Karpas-422 (cell line): ENCODE results near the gene CEPT1. TPM values are rescaled to one million over a fixed set of nuclear protein-coding genes. Genes with fewer than 3 reads are reported as not detected.

Experiments used
- DNase-seq: peaks from one replicate; pipeline ENCODE4 v3.0.0-alpha.2; 2015
- H2AFZ ChIP-seq: fragments of 200-600 bp; sonication (generic); 2 replicates; pipeline ENCODE4 v1.6.1; 2014; ENCODE audit warnings: antibody characterized with exemption, low read length, mixed read lengths
- H3K27ac ChIP-seq: fragments of 200-600 bp; sonication (generic); 2 replicates; pipeline ENCODE4 v1.5.1; 2014; ENCODE audit warnings: mild to moderate bottlenecking, low read length, moderate library complexity
- H3K27me3 ChIP-seq: fragments of 200-600 bp; sonication (generic); 2 replicates; pipeline ENCODE4 v1.6.1; 2014; ENCODE audit warnings: low read length, mixed read lengths
- H3K36me3 ChIP-seq: fragments of 200-600 bp; sonication (generic); 2 replicates; pipeline ENCODE4 v1.6.1; 2014; ENCODE audit warnings: low read length, mixed read lengths; ENCODE audit not compliant: insufficient read depth
- H3K4me1 ChIP-seq: fragments of 200-600 bp; sonication (generic); 2 replicates; pipeline ENCODE4 v1.6.1; 2014; ENCODE audit warnings: mild to moderate bottlenecking, low read length, mixed read lengths
- H3K4me2 ChIP-seq: fragments of 200-600 bp; sonication (generic); 2 replicates; pipeline ENCODE4 v1.6.1; 2014; ENCODE audit warnings: low read length, low read depth, mild to moderate bottlenecking; ENCODE audit not compliant: poor library complexity, severe bottlenecking
- H3K4me3 ChIP-seq: fragments of 200-600 bp; sonication (generic); 2 replicates; pipeline ENCODE4 v1.5.1; 2014; ENCODE audit warnings: mild to moderate bottlenecking, antibody characterized with exemption, low read length, mixed read lengths
- H3K79me2 ChIP-seq: fragments of 200-600 bp; sonication (generic); 2 replicates; pipeline ENCODE4 v1.6.1; 2014; ENCODE audit warnings: mild to moderate bottlenecking, low read length, mixed read lengths
- H3K9ac ChIP-seq: fragments of 200-600 bp; sonication (generic); 2 replicates; pipeline ENCODE4 v1.6.0; 2014; ENCODE audit warnings: low read length
- H3K9me2 ChIP-seq: fragments of 200-600 bp; sonication (generic), shearing (Covaris generic); replicated peaks from 2 replicates; pipeline ENCODE4 v1.6.0; 2014; ENCODE audit warnings: mild to moderate bottlenecking, low read length, moderate library complexity; ENCODE audit not compliant: insufficient read depth
- H3K9me3 ChIP-seq: fragments of 300-700, 200-600 bp; sonication (generic); 2 replicates; pipeline ENCODE4 v1.6.1; 2014; ENCODE audit warnings: low read length, mixed read lengths
- H4K20me1 ChIP-seq: fragments of 200-600 bp; sonication (generic); 2 replicates; pipeline ENCODE4 v1.6.1; 2014; ENCODE audit warnings: mild to moderate bottlenecking, antibody characterized with exemption, low read length, low read depth; ENCODE audit not compliant: insufficient read depth
- total RNA-seq: library from RNA; depleted of rRNA; stranded (reverse); fragments of >200 nt; shearing (Covaris generic); gene quantifications from 2 replicates; pipeline ENCODE4 v1.2.3, GENCODE V29; 2014; ENCODE audit warnings: low replicate concordance

Gene CEPT1
- total RNA-seq, 1 experiment from 2014 or later, result 136 TPM

GRCh38 chr1:111116496-111116895 lies 23.5 kb upstream of the CEPT1 start:
- Histone ChIP-seq H3K9ac (no peak overlapping the region), H3K27ac (no peak overlapping the region), H3K4me2 (no peak overlapping the region), H4K20me1 (no peaks in the 10 kb centered on the region), H3K27me3 (no peaks in the 10 kb centered on the region), H3K9me2 (no peaks in the 10 kb centered on the region), H3K79me2 (no peaks in the 10 kb centered on the region), H3K9me3 (no peaks in the 10 kb centered on the region), H2AFZ (no peak overlapping the region), H3K4me3 (no peak overlapping the region), H3K36me3 (peaks cover 60% of the 10 kb centered on the region), H3K4me1 (peaks cover 13% of the 10 kb centered on the region)
- DNase-seq, result no peak

DNA sequence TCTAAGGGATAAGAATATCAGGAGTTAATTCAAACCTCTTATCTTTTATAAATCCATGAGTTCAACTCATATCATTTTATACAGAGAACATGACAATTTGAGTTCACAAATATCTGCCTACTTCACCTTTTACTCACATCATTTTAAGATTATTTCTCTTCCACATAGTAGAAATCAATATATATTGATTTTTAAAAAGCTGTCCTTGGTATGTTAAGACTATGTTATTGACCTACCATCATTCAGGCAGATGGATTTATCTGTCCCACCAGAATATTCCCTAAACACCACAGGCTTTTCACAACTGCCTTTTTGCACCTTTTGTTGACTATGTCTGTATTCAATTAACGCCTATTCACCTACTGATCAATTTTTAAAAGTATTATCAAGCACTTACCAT lies 13.7 kb upstream of the CEPT1 start:
- Histone ChIP-seq H3K9me2 (no peaks in the 10 kb centered on the region), H3K27ac (peak overlapping the region; percentile 97), H3K79me2 (peaks cover 23% of the 10 kb centered on the region), H3K36me3 (peaks cover 43% of the 10 kb centered on the region), H4K20me1 (no peaks in the 10 kb centered on the region), H3K9ac (no peak overlapping the region), H3K4me1 (peaks cover 77% of the 10 kb centered on the region), H3K27me3 (no peaks in the 10 kb centered on the region), H2AFZ (no peak overlapping the region), H3K4me2 (peak overlapping the region; percentile 84), H3K4me3 (peak overlapping the region; percentile 42; the same call in 1 of the 2 replicates), H3K9me3 (no peaks in the 10 kb centered on the region)
- DNase-seq, result no peak

GRCh38 chr1:111127923-111128643 lies 11.9 kb upstream of the CEPT1 start:
- peaks cover 94% of the 10 kb centered on the region for H3K4me1 ChIP-seq
- H4K20me1 ChIP-seq, result no peaks in the 10 kb centered on the region
- H3K9ac ChIP-seq, result peak overlapping the region; percentile 59
- H3K27me3 ChIP-seq, result no peaks in the 10 kb centered on the region
- H3K79me2 ChIP-seq, result peaks cover 23% of the 10 kb centered on the region
- H3K9me2 ChIP-seq, result no peaks in the 10 kb centered on the region
- H3K36me3 ChIP-seq, result peaks cover 42% of the 10 kb centered on the region
- peak overlapping the region; percentile 84 for H3K4me2 ChIP-seq
- H3K9me3 ChIP-seq, result no peaks in the 10 kb centered on the region
- no peak overlapping the region for H2AFZ ChIP-seq
- peak; percentile 96 for DNase-seq
- H3K27ac ChIP-seq, result peak overlapping the region; percentile 97
- H3K4me3 ChIP-seq, result peak overlapping the region; percentile 55

DNA sequence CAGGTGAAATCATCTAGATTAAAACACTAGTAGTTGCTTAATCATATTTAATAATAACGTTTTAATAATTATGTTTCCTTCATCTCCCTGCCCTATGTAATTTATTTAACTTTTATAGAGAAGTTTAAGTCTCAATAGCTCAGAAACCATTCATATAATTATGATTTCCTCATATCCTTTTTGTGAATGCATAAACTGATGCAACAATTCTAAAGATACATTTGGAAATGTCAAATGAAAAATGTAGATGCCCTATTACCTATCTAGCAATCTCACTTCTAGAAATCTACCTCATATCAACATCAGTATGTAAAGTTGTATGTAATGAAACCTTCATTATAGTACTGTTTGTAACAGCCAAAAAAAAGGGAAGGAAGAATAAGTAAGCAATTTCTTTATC lies 10.6 kb upstream of the CEPT1 start:
- H4K20me1 ChIP-seq, result no peaks in the 10 kb centered on the region
- no peaks in the 10 kb centered on the region for H3K9me2 ChIP-seq
- no peak for DNase-seq
- H3K4me3 ChIP-seq, result peak overlapping the region; percentile 31
- peaks cover 23% of the 10 kb centered on the region for H3K79me2 ChIP-seq
- no peaks in the 10 kb centered on the region for H3K27me3 ChIP-seq
- H2AFZ ChIP-seq, result no peak overlapping the region
- H3K4me1 ChIP-seq, result peaks cover 91% of the 10 kb centered on the region
- peaks cover 29% of the 10 kb centered on the region for H3K36me3 ChIP-seq
- H3K9ac ChIP-seq, result peak overlapping the region; percentile 50
- peak overlapping the region; percentile 84 for H3K4me2 ChIP-seq
- H3K9me3 ChIP-seq, result no peaks in the 10 kb centered on the region
- peak overlapping the region; percentile 97 for H3K27ac ChIP-seq

DNA sequence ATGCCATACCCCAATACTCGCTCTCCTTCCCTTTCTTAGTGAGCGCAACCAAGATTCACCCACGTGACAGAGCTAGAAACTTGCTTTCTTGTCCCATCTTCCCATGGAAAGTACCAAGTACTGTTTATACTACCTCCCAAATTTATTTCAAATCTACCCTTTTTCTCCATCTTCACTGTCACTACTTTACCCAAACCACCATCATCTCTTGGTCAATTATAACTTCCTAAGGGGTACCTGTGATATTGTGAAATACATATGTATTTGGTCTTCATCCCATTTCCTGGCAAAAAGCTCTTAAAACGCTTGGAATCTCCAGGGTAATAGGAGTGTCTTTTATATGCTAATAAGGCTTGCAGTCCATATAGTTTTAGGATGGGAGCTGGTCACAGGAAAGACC lies 8.3 kb upstream of the CEPT1 start:
- Histone ChIP-seq H3K79me2 (peaks cover 8% of the 10 kb centered on the region), H3K36me3 (peaks cover 19% of the 10 kb centered on the region), H3K4me1 (peaks cover 86% of the 10 kb centered on the region), H3K27me3 (no peaks in the 10 kb centered on the region), H3K9me2 (no peaks in the 10 kb centered on the region), H4K20me1 (no peaks in the 10 kb centered on the region), H3K27ac (peak overlapping the region; percentile 72), H2AFZ (no peak overlapping the region), H3K4me2 (no peak overlapping the region), H3K4me3 (no peak overlapping the region), H3K9me3 (no peaks in the 10 kb centered on the region), H3K9ac (no peak overlapping the region)
- no peak for DNase-seq

DNA sequence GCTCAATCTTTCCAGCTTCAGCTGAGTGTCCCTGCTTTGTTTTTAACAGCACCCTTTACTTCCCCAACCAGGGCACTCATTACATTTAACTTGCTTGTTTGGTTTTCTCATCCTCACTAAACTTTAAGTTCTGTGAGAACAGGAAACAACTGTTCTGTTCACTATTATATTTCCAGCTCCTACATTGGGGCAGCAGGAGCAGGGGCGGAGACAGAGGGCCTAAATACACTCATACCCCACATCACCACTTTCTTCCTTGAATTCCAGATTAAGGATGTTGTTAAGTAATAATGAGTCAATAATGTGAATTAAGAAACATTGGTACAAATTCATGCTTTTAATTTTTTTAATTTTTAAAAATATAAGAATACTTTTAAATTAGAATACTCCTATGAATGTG lies 6.2 kb upstream of the CEPT1 start:
- H3K9ac ChIP-seq, result no peak overlapping the region
- no peaks in the 10 kb centered on the region for H3K27me3 ChIP-seq
- peaks cover 24% of the 10 kb centered on the region for H3K36me3 ChIP-seq
- peaks cover 83% of the 10 kb centered on the region for H3K4me1 ChIP-seq
- H3K79me2 ChIP-seq, result peaks cover 21% of the 10 kb centered on the region
- no peak overlapping the region for H3K4me3 ChIP-seq
- H4K20me1 ChIP-seq, result no peaks in the 10 kb centered on the region
- H3K9me2 ChIP-seq, result no peaks in the 10 kb centered on the region
- no peak overlapping the region for H3K4me2 ChIP-seq
- no peak for DNase-seq
- no peak overlapping the region for H2AFZ ChIP-seq
- H3K9me3 ChIP-seq, result no peaks in the 10 kb centered on the region
- peak overlapping the region; percentile 72 for H3K27ac ChIP-seq

DNA sequence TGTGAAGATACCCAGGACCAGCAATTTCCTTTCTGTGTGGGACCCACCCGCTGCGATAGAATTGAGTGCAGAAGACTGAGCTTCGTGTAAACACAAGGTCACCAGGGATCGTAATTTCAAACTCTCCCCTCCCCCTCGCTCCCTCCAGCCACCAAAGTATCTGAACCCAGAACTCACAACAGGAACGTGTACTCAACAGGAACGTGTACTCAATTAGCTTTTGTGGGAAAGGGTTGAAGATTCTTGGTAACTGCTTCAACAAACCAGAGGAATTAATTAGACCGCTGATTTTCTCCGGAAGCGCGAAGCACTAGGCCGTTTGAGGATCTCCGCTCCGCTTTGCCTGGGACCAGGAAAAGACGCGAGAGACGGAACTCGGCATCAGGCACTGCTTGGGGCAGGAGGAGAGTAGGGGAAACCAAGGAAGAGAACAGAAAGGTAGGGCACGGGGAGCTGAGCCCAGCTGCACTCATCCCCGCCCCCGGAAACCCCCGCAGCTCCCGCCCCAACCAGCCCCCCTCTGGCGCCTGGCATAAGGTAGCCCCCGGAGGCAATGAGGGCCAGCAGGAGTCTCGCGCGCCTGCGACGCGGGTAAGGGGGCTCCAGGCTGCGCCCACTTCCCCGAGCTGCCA lies 583 bp upstream of the CEPT1 start:
- Histone ChIP-seq H3K4me3 (peak overlapping the region; percentile 96), H3K27me3 (no peaks in the 10 kb centered on the region), H3K27ac (peak overlapping the region; percentile 90), H3K9me2 (no peaks in the 10 kb centered on the region), H4K20me1 (peaks cover 8% of the 10 kb centered on the region; the same call in 1 of the 2 replicates), H3K4me2 (peak overlapping the region; percentile 98), H3K9ac (peak overlapping the region; percentile 98), H3K9me3 (no peaks in the 10 kb centered on the region), H3K79me2 (peaks cover 75% of the 10 kb centered on the region), H3K36me3 (peaks cover 36% of the 10 kb centered on the region), H2AFZ (no peak overlapping the region), H3K4me1 (peaks cover 71% of the 10 kb centered on the region)
- peak; percentile 85 for DNase-seq

DNA sequence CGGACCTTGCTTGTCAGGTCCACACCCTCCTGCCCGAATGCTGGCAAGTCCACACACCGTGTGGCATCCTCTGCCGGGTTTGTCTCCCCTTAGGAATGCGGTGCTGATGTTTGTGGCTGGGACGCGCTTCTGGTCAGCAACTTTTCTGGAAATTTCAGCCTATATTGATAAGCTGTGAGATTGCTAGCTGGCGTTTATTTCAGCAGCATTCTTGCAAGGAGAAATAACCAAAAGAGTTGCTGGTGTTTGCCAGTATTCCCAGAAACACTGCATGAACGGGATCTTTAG lies 601 bp downstream of the CEPT1 start:
- H3K4me2 ChIP-seq, result peak overlapping the region; percentile 98
- no peaks in the 10 kb centered on the region for H3K9me3 ChIP-seq
- peaks cover 8% of the 10 kb centered on the region; the same call in 1 of the 2 replicates for H4K20me1 ChIP-seq
- H3K4me1 ChIP-seq, result peaks cover 68% of the 10 kb centered on the region
- H3K36me3 ChIP-seq, result peaks cover 33% of the 10 kb centered on the region; the same call in 1 of the 2 replicates
- peaks cover 87% of the 10 kb centered on the region for H3K79me2 ChIP-seq
- DNase-seq, result peak; percentile 73
- H3K9ac ChIP-seq, result peak overlapping the region; percentile 98
- H3K27me3 ChIP-seq, result no peaks in the 10 kb centered on the region
- H2AFZ ChIP-seq, result no peak overlapping the region; the same call in 1 of the 2 replicates
- H3K9me2 ChIP-seq, result no peaks in the 10 kb centered on the region
- peak overlapping the region; percentile 90 for H3K27ac ChIP-seq
- H3K4me3 ChIP-seq, result peak overlapping the region; percentile 96
